Left forelimb (tissue), 1 donor: ENCODE measurements around the gene PDE4D.
"Not testable (repeated sequence)": the region's sequence is repeated elsewhere in the genome, so short reads cannot be mapped to it uniquely, and the experiment has no call there.

Experiments
- DNase-seq: peaks from one replicate; pipeline ENCODE4 v3.0.0-alpha.2; 2018; ENCODE audit warnings: low spot score

The PDE4D gene

GRCh38 chr5:59471463-59471862 lies 422.1 kb downstream of the PDE4D start:
- no peak for DNase-seq

DNA sequence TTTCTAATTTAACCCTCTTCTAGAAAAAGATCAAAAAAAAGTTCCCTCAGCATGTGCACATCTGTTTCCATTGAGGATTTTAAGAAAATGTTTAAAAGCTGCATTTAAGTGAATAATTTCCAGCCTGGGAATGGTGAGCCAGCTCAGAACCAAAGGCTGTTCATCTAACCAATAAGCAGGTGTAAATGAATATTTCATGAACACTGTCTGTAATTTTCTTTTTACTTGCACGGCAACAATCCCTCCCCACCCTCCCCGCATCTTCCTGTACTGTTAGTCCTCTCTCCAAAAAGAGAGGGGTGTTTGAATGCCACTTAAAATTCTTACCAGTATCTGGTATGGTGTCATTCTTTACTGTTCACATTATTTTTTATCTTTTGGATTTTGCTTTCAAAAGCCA lies 425.6 kb downstream of the PDE4D start:
- no peak for DNase-seq

- no peak for DNase-seq
These were observed 427.3 kb downstream of the PDE4D start for GRCh38 chr5:59466271-59466670.

GRCh38 chr5:59464969-59465368 lies 428.6 kb downstream of the PDE4D start:
- DNase-seq, result no peak

GRCh38 chr5:59463618-59464166 lies 429.8 kb downstream of the PDE4D start:
- not testable (repeated sequence) for DNase-seq

DNA sequence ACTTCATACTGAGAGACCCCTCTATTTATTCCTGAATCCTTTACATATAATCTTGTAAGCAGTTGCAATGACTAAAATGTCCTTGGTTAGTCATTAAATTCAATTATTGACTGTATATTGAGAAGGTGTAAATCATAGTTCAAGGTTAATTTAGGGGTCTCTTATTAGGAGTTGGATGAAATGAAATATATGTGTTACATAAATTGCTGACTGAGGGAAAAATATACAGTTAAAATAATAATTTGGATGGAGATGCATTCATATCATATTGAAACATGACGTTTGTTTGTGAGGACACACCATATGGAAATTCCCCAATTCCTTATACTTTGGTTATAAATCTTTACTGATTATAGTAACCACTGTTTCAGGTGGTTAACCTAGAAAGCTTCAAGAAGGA lies 430.6 kb downstream of the PDE4D start:
- DNase-seq, result no peak

- DNase-seq, result no peak
These were observed 433.0 kb downstream of the PDE4D start for GRCh38 chr5:59460368-59461153.

DNA sequence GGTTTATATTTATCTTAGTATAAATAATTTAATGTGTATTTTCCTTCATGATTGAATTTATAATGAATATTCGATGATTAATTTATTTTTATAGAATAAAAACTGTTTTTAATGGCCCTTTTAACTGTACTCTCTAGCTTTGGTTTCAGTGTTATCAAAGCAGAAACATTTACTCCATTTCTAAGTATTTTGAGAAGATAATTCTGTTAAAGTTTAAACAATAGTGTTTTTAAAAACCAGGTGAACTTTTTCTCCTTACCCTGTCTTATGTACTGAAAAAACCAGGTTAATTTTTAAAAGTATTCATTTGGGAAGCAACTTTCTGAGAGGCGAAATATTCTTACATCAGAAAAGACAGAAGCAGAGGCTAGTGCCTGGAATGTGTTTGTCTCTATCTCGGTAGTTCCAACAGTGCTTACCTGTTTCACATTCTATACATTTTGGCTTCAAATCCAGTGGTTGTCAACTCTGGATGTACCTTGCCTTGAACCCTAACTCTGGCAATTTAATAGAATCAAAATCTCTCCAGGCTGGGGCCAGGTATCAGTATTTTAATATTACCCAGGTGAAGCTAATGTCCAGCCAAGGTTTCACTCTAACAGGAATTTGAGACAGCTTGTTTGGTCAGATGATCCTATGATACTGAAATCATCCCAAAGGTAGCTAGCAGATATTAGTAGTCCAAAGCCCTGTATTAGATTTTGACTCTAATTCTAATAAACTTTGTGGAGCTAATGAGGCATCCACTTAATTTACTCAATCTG lies 434.4 kb downstream of the PDE4D start:
- DNase-seq, result no peak

- DNase-seq, result no peak
These were observed 435.2 kb downstream of the PDE4D start for GRCh38 chr5:59458321-59458720.

DNA sequence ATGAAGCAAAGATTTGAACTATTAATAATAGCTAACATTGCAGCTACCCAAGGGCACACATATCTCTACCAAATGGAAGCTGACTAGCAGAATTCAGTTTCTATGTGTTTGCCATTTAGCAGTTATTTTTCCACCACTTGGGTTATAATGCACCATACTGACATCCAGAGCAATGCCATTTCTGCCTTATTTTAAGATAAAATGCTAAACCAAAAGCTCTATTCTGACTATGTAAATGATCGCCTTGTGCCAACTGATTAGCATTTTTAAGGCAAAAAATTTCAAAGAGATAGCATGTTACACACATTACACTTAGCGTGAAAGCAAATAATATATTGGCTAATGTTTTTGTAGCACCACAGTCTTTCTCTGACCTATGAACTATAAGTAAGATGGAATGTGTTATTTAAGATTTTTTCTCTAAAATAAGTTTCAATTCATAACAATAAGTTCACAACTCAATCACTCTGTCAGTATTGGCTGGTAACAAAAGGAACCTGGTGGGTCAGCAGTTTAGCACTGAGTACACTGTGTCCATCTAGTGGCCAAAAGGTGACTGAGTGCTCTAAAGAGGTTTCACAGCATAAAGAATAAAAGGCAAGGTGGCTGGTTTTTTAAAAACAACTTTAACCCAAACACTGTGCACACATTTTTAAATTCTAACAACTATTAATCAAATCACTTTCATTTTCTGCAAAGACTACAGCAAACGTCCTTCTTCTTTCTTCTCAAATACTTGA lies 443.5 kb downstream of the PDE4D start:
- DNase-seq, result no peak

DNA sequence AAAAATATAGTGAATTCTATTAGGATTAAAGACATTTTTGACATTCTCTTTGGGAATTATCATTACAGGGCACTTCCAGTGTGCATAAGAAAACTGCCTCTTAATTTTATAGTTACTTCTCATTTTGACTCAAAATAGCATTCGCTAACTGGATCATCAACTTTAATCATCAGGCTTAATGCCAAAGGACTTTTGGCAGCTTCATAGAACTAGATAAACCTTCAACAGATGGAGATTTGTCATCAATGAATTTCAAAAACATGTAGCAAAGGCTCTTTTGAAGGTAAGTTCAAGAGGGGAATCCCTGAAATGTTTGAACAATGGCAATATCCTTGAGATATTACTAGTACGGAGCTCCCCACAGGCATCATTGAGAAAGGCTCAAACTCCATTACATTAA lies 447.2 kb downstream of the PDE4D start:
- DNase-seq, result no peak

DNA sequence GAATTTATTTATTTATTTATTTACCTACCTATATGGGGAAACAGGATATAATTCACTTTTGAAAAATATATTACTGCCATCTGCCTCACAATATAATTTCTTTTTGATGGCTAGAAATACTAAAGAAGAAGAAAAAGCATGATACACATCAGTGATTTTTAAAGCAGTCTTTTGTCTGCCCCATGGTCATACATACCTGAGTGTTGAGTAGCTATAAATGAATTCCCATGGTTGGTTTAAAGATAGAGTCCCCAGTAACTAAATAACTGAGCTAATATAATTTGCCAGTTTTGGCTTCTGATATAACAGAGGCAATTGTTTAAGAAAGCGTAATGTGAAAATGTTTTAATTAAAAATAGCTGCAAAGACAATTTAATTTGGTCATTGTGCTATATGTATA lies 447.8 kb downstream of the PDE4D start:
- DNase-seq, result no peak

DNA sequence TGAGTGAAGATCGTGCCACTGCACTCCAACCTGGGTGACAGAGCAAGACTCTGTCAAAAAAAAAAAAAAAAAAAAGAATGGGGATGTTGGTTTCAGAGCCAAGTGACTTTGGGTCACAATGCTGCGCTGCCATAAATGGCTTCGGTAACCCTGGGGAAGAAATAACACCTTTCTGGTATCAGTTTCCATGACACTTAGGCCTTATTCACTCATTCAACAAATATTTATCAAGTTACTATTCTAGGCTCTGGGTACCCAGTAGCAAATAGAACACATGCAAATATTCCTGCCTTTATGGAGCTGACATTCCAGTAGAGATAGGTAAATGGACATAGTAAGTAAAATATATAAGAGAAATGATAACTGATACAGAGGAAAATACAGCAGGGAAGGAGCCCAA lies 454.2 kb downstream of the PDE4D start:
- no peak for DNase-seq

GRCh38 chr5:59437176-59437575 lies 456.4 kb downstream of the PDE4D start:
- no peak for DNase-seq

DNA sequence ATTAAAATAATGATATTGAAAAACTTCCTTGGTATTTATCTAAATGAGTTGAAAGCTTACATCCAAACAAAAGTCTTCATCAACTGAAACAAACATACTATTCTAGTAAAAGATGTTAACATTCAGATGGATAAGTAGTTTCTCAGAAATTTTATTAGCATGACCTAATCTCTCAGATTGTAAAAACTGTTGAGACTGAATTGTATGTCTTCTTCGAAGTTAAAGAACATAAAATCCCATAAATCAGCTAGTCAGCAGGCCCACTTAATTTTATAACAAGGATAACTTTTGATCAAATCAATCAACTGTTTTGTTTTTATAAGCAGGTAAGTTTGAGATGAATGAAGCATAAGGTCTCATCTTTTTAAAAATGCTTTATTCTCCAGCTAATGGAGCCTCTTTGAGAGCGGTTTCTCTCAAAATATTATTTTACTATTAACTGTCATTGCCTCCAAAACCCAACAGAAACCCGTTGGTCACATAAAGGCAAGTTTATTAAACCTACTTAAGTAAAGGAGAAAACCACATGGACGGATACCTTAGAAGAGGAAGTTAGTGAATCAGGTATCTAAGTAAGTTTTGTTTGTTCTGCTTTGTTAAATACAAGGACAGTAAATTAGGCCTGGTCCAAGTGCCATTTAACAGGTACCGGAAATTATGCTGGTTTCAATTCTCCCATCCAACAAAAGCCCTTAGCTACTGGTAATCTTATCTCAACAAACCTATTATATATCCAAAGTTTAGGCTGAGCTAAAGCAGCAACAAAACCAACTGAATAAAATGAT lies 457.0 kb downstream of the PDE4D start:
- DNase-seq, result no peak

DNA sequence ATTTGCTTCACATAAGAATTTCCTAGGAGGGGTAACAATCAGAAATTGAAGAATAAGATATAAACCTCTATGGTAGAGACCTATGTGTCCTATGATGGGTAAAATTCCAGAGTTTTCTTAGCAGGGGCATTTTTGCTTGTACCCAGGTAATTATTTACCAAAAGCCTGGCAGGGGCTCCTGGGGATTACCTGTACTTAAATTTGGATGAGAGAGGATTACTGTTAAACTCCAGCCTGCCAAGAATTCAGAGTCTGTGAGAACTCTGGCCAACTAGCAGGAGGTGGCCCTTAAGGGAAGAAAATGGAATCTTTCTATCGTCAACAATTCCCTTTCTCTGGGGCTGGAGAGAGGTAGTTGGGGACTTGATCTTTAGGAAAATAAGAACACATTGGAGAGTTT lies 460.4 kb downstream of the PDE4D start:
- no peak for DNase-seq

- no peak for DNase-seq
These were observed 463.4 kb downstream of the PDE4D start for GRCh38 chr5:59430066-59430685.

GRCh38 chr5:59428391-59428790 lies 465.1 kb downstream of the PDE4D start:
- no peak for DNase-seq

GRCh38 chr5:59424515-59424914 lies 469.0 kb downstream of the PDE4D start:
- DNase-seq, result no peak

- DNase-seq, result no peak
These were observed 470.5 kb downstream of the PDE4D start for GRCh38 chr5:59423021-59423420.
